NCI-H345 (cell line): Measurements from ENCODE around the gene SLC37A4.
"Not testable (repeated sequence)": the region's sequence is repeated elsewhere in the genome, so short reads cannot be mapped to it uniquely, and the experiment has no call there.

Experiments
- DNase-seq: peaks from one replicate; lab custom pipeline; 2025; lab: John Stamatoyannopoulos, UW

The SLC37A4 gene

DNA sequence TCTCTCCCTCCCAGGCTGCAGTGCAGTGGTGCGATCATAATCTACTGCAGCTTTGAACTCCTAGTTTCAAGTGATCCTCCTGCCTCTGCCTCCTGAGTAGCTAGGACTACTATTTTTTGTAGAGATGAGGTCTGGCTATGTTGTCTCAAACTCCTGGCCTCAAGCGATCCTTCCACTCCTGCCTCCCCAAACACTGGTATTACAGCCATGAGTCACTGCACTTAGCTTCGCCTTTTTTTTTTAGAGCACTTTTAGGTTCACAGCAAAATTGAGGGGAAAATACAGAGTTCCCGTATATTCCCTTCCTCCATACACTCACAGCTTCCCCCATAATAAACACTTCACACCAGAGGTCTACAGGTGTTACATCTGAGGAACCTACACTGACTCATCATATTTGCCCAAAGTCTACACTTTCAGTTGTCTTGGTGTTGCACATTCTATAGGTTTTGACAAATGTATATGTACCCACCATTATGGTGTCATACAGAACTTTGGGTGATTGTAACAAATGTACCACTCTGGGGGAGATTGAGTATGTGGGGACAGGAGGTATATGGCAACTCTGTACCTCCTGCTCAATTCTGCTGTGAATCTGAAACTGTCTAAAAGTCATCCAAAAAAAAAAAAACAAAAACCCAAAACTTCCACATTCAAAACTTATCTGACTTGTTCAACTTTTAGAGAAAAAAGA, 11.3 kb upstream of the SLC37A4 start:
- DNase-seq, result no peak

DNA sequence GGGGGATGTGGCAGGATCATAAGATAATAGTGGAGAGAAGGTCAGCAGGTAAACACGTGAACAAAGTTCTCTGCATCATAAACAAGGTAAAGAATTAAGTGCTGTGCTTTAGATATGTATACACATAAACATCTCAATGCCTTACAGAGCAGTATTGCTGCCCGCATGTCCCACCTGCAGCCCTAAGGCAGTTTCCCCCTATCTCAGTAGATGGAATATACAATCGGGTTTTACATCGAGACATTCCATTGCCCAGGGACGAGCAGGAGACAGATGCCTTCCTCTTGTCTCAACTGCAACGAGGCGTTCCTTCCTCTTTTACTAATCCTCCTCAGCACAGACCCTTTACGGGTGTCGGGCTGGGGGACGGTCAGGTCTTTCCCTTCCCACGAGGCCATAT, 8.8 kb upstream of the SLC37A4 start:
- not testable (repeated sequence) for DNase-seq

DNA sequence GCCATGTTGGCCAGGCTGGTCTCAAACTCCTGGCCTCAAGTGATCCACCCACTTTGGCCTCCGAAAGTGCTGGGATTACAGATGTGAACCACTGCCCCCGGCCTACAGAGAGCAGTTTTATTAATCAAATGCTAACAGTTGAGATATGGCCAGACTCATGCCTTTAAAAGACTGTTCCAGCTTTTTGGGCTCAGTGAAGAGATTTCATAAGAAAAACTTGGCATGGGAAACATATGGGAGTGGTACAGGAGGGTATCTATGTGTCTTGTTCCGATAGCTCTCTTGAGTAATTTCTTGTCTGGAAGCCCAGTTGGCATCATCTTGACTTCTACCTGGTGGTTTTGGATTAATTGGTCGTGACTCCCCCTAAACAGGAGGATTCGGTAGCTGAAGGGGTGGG, 8.2 kb upstream of the SLC37A4 start:
- no peak for DNase-seq

DNA sequence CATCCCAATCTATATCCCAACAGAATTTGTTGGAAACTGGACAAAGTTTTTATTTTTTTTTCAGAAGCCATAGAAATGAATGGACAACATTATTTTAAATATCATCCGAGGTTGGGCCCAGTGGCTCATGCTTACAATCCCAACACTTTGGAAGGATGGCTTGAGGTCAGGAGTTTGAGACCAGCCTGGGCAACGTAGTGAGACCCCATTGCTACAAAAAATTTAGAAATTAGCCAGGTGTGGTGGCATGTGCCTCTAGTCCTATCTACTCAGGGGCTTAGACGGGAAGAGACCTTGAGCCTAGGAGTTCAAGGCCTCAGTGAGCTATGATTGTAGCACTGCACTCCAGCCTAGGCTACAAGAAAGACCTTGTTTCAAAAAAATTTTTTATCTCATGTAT, 4.1 kb upstream of the SLC37A4 start:
- no peak for DNase-seq

DNA sequence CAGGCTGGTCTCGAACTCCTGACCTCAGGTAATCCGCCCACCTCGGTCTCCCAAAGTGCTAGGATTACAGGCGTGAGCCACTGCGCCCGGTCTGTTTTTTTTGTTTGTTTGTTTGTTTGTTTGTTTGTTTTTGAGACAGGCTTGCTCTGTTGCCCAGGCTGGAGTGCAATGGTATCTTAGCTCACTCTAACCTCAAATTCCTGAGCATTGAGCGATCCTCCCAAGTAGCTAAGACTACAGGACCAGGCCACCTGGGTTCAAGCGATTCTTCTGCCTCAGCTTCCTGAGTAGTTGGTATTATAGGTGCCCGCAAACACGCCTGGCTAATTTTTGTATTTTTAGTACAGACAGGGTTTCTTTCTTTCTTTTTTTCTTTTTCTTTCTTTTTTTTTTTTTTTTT, 2.7 kb upstream of the SLC37A4 start:
- DNase-seq, result not testable (repeated sequence)

DNA sequence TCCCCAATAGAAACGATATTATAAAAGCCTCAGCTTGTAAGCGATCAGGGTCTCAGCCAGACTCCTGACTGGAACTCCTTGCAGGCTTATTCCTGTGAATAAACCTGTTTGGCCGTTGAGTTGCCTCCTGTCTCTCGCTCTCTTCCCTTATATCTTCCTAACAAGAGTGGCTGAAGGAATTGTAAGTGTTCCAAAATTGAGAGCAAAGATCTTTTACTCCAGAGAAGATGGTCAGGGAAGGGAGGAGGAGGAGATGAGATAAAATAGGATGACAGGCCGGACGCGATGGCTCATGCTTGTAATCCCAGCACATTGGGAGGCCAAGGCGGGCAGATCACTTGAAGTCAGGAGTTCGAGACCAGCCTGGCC, 1.2 kb upstream of the SLC37A4 start:
- no peak for DNase-seq

DNA sequence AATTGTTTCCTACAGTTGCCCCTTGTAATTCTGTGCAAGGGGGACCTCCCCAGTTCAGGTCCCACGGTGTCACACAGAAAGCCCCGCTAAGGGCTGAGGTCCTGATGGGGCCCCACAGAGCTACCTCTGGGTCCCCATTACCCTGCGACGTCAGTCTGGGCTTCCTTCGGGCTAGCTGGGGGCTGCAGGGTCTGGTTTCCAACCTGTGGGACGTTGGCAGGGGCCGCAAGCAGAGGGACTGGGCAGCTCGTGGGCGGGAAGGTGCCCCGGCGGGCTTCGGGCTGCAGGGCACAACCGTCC, 698 bp downstream of the SLC37A4 start:
- no peak for DNase-seq

DNA sequence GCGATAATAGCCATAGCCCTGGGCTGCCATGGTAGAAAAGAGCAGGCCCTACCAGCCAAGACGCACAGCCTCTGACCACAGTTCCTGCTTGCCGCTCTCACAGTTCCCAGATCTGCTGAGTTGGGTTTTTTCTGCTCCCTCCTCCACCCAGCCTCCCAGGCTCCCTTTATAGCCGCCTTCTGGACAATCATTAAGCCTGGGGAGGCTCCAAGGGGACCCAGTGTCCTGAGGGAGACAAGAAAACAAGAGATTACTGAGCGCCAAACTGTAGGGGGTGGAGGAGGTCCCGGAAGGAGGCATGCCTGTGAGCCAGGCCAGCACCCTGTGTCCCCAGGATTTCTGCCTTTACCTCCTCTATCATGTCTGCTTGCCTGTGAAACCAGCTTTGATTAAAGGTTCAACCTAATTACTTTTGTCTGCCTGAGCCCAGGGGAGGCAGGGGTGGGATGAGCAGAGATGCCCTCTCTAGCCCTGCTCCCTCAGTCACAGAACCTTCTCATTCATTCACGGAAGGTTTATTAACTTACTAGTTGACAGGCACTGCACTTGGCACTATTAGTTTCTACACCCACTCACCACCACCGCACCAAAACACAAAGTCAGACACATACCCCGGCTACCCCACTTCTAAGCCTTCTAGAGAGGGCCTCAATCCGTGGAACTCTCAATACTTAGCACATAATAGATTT, 1.2 kb downstream of the SLC37A4 start:
- no peak for DNase-seq

DNA sequence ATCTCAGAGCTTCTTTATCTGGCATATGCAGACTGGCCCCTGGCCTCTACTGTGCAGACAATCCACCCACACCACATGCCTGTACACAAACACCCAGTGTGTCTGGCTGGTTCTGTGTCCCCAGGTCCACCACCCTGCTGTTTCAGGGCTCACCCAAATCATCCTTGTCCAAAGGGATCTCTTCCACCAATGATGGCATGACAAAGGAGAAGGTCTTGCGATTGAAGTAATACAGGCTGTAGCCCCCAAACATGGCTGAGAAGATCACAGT, 1.7 kb downstream of the SLC37A4 start:
- no peak for DNase-seq

DNA sequence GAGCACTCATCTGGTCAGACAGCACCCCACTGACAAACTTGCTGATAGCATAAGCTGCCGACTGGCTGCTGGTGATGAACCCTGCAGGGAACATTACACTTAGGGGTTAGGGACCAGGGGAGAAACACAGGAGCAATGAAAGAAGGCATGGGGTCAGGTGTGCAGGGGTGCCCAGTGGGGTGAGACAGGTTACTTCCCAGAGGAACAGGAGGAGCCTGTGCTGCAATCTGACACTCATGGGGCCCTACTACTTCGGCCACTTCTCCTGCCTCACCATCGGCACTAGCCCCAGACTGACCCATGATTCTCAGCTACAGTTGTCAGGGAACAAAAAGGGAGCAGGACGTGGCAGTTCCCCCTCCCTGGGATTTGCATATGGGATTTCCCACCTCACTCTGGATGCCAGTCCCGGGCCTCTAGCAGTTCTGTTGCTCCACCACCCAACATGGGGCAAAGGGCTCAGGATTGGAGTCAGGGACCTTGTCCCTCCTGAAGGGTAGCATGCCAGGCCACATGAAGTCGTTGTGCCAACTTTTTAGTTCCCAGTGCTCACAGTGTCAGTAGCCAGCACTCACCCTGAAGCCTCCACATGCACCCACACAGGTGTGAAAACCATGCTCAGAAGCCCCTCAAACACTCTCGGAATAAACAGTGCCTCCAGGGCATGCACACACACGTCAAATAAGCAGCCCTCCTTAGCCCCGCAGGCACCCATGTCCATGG, 2.2 kb downstream of the SLC37A4 start:
- no peak for DNase-seq

DNA sequence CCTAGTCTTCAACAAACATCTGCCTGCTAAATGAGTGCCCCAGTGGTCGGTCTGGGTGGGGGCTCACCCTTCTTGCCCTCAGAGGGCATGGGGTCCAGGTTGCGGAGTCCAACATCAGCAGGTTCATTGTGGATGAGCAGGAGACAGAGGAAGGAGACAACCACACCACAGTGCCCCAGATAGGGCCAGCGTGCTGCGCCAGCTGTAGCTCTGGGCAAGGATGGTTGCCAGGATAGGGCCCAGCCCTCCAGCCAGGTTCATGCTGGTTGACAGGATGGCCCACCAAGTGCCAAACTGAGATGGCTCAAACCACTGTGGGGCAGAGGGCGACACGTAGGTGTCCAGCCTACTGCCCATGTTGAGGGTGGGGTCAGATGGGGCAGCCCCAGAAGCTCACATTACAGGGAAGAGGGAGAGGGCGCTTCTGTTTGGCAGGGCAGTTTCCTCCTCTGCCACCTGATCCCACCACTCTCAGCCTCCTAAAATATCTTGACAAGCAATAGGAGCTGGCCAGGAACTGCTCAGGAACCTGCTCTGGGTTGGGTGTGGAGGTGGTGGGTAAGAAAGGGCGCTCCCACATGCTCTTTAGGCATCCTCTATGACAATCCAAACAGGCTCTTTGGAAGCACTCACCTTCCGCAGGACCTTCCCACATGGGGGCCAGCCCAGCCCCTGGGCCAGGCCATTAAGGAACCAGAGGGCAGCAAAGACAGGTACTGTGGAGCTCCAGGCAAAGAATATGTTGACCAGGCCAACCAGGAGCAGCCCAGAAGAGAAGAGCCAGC, 2.9 kb downstream of the SLC37A4 start:
- no peak for DNase-seq

DNA sequence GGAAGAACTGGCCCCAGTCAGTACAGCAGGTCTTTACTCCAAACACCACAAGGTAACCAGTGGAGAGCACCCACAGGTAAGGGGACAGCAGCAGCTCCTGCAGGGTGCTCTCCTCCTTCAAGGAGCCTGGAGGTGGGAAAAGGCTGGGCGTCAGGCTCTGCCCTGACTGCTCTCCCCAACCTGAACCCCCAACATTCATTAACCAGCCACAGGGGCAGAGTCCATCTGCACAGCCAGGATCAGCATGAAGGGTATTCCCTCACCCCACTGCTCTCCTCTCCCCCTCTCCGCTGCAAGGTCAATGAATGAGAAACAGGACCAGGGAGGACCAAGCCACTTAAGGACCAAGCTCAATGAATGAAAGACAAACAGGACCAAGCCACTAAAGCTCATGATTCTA, 3.7 kb downstream of the SLC37A4 start:
- DNase-seq, result no peak

DNA sequence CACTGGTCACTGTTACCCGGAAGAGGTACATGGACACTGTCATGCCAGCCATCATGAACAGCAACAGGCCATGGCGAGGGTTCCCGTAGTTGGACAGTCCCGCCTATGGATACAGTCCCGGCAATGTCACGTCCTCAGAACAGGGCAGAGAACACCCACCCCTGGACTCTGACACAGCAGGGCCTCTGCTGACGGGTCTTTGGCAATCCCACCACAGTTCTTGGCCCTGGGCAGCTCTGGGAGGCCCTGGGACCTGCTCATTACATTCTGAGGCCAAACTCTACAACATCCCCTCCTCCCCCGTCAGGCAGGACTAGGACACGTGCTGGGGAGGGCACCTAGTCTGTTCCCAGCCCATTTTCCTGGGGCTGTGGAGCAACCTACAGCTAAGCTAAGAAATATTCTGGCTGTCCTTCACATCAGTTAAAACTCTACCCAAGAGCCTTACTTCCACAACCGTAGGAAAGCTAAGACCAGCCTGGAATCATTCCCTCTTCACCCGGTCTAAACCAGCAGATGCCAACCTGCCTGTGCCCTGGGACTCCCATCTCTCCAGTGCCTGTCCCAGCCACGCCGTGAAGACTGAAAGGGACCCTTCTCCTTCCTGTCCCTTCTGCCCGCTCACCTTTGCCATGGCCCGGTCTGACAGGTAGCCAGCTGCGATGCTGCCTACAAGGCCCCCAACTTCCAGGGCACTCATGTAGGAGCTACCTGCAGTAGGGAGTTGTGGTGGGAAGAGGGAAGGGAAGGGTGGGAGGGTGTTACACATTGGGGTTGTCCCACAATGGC, 4.5 kb downstream of the SLC37A4 start:
- DNase-seq, result no peak

DNA sequence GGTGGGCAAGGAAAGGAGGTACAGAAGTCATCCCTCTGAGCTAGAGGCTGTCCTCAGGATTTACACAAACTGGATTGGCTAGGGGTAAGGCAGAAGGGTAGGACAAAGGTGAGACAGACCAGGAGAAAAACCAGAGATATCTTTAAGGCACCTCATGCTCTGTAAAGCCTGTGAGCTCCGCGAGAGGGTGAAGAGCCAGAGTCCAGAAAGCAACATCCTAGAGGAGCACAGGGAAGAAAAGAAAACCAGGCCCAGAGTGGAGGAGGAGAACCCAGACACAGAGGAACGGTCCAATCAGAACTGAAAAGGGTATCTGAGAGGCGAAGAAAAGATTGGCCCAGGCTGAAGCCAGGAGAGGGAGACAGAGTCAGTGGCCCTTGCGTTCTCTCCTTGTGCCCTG, 5.1 kb downstream of the SLC37A4 start:
- no peak for DNase-seq

DNA sequence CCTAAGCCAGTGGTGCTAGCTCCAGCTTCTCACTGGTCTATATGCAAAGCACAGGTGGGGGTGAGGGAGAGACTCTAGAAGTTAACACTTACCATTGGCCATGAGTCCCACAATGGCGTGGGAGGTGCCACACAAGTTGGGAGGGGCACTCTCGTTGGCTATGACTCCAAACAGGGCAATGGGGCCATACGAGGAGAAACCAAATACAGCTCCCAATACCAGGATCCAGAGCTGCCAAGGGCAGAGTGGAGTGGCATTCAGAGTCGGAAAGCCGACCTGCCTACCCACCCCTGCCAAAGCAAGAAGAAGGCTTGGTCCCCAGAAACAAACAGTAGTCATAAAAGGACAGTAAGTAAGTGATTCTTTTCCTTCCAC, 5.6 kb downstream of the SLC37A4 start:
- no peak for DNase-seq

DNA sequence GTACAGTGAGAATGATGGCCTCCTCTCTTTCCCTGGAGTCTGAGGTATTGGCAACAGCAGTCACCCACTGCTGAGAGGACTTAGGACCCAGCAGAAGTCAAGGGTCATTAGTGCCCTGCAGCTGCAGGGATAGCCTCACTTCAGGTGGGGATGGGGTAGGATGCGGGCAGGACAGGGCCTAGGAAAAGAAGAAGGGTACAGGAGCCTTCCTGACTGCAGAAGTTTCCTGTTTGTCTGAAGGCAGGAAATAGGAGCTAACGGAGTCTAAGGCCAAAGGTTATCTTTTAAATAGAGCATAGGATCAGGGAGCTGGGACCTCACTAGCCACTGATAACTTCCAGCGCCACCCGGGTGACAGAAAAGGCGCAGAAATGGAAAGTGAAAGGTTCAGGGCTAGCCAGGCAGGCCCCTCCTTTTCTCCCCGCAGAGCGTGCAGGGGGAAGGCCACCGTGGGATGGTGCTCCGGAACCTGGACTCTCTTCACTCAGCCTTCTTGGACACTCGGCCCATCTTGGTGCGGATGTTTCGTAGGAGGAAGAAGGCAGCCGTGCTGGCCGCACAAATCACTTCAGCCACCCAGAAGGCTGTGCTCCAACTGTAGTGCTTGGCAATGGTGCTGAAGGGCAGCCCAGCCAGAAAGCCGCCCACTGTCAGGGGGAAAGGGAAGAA, 6.1 kb downstream of the SLC37A4 start:
- no peak for DNase-seq

DNA sequence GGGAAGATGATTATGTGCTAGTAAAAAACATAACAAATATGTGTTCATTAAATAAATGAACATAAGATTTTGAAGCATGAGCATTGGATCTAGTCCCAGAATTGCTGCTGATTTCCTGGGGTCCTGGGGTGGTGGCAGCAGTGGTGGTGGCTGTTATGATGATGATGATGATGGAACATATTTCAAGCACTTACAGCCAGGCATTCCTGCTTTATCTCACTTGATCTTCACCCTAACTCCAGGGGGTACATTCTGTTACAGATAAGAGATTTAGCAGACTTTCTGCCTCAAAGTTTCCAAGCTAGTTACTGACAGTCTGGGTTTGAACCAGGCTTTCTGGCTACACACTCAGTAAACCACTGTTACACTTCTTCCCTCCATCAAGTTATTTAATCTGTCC, 6.9 kb downstream of the SLC37A4 start:
- no peak for DNase-seq

DNA sequence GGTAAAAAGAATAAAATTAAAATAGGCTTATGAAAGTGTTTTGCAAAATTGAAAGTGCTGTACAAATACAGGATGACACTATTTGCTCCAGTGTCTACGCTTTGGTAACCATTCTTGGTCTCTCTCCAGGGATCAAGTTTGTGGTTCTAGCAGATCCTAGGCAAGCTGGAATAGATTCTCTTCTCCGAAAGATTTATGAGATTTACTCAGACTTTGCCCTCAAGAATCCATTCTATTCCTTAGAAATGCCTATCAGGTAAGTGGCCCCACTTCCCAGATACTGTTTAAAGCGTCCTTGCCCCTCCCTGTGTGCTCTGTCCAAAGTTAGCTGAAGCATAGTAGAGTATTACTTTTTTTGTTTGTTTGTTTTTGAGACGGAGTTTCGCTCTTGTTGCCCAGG, 9.0 kb downstream of the SLC37A4 start:
- DNase-seq, result no peak

DNA sequence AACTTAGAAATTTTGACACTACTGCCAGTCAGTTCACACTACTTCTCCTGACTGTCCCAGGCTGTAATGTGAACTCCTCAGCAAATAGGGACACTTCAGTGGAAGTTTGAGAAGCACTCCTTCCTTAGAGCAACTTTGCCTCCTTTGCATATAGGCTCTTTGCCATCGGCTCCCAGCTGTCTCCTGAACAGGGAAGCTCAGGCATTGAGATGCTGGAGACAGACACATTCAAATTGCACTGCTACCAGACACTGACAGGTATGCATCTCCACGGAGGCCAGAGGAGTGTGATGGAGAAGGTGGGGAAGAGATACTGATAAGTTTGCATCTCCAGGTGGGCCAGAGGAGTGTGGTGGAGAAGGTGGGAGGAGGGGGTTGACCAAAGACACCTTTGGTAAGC, 10.7 kb downstream of the SLC37A4 start:
- DNase-seq, result no peak

DNA sequence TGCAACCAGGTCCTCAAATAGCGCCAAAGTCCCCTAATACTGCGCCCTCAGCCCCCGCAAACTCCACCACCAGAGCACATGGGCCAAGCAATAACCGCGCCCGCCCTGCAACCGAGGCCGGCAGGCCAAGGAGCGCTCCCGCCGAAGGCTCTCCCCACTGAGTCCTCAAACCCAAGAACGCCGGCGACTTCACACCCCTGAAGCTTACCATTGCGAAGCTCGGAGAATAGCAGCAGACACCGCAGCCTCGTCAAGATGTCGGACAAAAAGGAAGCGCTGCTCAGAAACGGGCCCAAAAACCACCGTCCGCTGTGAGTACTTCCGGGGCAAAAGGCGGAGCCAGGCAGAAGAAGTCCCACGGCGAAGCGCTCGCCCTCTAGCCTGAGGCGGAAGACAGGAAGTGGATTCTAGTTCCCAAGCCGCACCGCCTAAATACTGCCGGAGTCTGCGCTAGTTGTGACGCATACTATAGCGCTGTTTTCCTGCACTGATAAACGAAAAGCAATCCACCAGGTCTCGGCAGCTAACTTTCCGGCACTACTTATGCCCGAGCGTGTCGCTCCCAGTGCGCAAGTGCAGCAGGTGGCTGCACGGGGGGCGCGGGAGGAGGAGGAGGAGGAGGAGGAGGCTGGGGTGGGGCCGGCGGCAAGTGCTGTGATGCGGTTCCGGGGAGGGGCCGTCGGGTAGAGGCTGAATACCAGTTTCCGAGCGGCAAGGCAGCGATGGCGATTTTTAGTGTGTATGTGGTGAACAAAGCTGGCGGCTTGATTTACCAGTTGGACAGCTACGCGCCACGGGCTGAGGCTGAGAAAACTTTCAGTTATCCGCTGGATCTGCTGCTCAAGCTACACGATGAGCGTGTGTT, 12.4 kb downstream of the SLC37A4 start, which contains the start of the genes RPS25 and TRAPPC4:
Gene RPS25 (minus strand): TSS at position 270 of the 865 bp plus-strand sequence. CDS start 59 bp downstream, at position 211.
Gene TRAPPC4 (plus strand): TSS at position 693 of the 865 bp plus-strand sequence. CDS start 30 bp downstream, at position 723.
- DNase-seq, result peak; percentile 97
